Activated CD4-positive, CD25-positive, alpha-beta regulatory T cell treated with anti-CD3 and anti-CD28 coated beads, Interleukin-2, amount 50 U/mL, for 72 hours (primary cell): ENCODE results near the gene TUFT1.

Experiments
- DNase-seq: peaks from one replicate; pipeline ENCODE4 v3.0.0; 2021

The TUFT1 gene, protein sequence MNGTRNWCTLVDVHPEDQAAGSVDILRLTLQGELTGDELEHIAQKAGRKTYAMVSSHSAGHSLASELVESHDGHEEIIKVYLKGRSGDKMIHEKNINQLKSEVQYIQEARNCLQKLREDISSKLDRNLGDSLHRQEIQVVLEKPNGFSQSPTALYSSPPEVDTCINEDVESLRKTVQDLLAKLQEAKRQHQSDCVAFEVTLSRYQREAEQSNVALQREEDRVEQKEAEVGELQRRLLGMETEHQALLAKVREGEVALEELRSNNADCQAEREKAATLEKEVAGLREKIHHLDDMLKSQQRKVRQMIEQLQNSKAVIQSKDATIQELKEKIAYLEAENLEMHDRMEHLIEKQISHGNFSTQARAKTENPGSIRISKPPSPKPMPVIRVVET

DNA sequence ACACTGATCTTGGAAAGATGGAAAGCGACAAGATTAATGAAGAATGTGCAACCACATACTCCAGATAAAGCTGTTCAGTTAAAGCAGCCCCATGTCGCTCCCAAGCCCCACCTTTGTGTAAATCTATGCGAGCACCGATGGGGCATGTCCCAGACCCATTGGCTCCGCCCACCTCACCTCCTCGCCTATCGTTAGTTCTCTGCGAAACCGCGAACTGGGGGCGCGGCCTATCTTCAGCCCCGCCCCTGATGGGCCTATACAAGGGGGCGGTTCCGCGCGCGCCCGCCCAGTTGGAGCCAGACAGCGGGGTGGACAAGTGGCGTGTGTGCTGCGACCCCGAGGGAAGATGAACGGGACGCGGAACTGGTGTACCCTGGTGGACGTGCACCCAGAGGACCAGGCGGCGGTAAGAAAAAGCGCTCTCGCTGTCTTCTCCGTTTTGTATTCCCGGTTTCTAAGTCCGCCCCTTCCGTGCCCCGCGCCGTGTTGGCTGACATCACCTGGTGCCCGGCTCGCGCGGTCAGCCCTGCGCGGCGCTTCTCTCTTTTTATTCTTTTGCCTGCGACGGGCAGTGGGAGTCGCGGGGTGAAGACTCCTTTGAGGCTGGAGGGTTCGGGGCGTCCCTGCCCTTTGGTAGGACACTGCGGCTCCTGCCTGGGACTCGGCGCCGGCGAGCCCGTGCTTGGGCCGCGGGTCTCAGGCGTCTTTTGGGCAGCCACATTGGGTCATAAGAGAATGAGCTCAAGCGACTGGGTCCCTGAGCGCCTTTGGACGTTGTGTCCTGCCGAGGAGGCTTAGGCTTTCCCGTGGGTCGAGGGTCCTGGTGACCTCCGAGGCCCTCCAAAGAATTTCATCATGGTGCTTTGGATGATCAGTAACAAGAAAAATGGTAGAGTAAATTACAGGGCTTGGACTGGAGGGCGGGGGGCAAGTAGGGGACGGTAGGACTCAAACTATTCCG lies at the start of gene TUFT1:
TUFT1 (plus strand) TSS at position 289 of the 961 bp plus-strand sequence; CDS start at position 347, 58 bp downstream.
- peak; percentile 96 for DNase-seq

DNA sequence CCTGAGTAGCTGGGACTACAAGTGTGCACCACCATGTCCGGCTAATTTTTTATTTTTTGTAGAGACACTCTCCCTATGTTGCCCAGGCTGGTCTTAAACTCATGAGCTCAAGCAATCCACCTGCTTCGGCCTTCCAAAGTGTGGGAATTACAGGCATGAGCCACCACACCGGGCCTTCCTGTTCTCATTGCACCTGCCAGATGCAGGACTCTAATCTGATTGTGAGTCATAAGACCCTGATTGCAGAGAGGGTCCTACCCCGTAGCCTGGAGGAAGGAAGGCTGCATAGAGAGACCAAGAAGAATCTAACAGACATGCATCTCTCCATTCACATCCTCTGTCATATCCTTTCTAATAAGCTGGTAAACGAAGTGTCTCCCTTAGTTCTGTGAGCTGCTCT lies 48.5 kb upstream of the TUFT1 start:
- no peak for DNase-seq

DNA sequence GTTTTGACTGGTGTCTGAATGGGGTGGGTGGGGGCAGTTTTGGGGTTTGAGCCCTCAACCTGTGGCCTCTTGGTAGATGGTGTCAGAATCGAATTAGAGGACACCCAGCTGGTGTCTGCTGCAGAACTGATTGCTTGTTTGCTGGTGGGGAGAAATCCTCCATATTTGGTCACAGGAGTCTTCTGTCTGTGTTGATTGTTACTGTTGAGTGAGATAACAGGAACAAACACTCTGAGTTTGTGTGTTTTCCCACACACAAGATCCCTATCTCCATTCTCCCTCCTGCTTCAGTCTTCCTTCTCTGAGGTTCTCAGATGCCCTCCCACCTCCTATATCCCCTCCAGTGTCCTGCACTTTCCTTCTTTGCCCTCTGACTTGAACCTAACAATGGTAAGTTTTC lies 48.0 kb upstream of the TUFT1 start:
- DNase-seq = no peak

DNA sequence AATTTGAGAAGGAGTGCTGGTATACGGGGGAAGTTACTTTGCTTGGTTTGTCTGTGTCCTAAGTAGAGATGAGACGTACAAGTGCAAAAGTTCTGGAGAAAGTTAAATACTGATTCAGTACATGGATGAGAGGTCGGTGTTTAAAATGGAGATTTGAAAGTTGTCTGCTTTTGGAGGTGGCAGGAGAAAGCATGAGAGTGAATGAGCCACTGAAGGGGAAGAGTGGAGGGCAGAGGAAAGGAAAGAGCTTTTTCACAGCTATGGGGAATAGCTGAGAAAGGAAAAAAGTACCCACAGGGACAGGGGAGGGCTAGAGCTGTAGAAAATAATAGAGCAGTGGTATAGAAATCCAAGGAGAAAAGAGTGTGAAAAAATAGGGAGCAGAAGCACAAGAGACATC lies 47.1 kb upstream of the TUFT1 start:
- no peak for DNase-seq

DNA sequence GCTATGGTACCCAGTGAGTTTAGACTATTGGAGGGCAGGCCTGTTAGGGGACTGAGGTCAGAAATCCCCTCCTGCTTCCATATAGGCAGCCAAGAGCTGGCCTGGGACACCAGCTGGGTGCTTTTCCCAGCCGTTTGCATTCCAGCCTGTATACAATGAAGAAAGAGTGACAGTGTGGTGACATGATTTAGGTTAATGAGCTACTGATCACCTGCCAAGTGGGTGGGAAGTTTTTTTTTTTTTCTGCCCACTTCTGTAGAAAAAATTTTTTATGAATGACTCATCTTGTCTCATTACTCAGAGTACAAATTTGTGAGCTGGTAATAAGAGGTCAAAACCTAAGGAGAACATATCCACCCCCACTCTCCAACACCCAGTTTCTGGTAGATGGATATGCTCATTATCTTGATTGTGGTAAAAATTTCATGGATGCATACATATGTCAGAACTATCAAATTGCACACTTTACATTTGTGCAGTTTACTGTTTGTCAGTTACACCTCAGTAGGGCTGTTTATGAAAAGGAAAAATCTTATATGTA lies 45.3 kb upstream of the TUFT1 start:
- no peak for DNase-seq

DNA sequence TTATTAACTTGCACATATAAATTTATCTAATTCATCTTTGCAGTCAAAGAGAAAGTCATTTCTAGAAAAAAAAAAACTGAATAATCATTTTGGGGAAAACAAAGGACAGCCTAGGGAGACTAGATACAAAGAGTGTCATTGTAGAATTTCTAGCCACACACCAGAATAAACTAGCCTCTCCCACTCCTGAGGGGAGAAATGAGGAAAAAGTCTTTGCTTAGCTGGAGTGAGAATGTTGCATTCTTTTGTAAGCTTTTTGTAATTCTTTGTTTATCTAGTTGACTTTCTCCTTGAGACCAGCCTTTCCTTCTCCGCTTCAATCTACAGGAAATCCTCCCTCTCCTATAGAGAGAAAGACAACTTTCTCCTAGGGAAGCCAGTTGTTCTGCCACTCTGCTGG lies 44.8 kb upstream of the TUFT1 start:
- DNase-seq = no peak

DNA sequence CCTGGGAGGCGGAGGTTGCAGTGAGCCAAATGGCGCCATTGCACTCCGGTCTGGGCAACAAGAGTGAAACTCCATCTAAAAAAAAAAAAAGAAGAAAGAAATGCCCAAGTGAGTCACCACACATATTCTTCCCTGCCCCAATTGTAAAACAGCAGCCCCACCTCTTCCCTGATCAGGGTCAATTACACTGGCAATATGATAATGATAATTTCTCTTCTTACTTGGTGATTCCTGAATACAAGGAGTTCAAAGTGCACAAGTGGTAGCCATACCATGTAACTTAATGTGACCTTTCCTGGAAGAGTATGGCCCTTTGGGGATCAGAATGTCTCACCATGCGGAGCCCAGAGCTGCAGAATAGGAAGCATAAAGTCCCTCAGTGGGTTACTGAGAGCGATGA lies 40.7 kb upstream of the TUFT1 start:
- no peak for DNase-seq

DNA sequence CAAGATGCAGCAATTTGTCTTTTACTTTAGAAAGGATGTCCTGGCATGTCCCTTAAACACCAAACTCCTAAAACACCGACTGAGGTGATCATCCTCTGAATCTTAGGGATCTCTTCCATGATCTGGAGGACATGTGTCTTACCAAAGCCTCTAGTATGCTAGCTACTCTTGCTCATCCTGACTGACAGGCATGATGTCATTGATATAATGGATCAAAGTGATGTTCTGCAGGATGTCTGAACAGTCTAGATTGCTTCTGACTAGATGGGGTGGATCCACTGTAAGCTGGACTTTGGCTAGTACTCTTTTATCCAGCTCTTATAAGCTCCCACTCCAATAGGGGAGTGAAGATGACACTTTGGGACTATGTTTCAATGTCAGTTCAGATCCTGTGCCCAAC lies 40.2 kb upstream of the TUFT1 start:
- no peak for DNase-seq

DNA sequence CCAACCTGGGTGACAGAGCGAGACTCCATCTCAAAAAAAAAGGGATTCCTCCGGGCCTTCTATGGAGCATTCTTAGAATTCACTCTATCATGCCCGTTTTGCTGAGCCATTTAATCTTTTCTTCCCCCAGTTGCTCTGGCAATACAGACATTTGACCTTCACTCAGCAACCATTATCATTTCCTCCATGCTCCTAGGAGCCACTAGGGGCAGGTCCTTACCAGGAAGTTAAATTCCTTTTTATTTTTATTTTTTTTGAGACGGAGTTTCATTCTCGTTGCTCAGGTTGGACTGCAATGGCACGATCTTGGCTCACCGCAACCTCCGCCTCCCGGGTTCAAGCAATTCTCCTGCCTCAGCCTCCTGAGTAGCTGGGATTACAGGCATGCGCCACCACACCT lies 38.6 kb upstream of the TUFT1 start:
- no peak for DNase-seq

DNA sequence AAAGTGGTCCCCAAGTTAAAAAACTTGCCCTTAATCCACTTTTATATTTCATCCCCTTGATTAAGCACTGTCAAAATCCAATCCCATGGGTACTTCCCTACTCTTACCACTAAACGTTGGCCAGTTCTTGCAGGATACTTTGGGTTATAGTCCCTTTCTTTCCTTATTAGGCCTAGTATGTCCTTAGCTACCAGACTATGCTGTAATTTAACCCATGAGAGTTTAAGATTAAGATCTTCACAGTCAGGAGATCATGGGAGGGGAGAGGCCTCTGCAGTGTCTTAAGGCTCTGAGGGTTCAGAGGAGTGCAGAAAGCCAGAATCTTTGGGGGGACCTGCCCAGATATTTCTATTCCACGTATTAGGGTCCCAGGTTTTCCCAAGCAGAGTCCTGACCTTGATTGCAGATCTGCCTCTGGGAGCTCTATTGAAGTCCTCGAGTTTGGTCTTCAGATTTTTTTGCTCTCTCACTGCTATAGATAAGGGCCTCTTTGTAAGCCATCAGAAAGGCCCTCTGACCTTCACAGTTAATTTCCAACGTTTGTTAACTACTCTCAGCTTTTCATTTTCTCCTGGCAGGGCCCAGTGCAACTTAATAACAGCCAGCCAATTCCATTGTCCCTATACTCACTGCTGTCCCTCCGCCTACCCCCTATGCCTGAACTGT lies 37.9 kb upstream of the TUFT1 start:
- no peak for DNase-seq

DNA sequence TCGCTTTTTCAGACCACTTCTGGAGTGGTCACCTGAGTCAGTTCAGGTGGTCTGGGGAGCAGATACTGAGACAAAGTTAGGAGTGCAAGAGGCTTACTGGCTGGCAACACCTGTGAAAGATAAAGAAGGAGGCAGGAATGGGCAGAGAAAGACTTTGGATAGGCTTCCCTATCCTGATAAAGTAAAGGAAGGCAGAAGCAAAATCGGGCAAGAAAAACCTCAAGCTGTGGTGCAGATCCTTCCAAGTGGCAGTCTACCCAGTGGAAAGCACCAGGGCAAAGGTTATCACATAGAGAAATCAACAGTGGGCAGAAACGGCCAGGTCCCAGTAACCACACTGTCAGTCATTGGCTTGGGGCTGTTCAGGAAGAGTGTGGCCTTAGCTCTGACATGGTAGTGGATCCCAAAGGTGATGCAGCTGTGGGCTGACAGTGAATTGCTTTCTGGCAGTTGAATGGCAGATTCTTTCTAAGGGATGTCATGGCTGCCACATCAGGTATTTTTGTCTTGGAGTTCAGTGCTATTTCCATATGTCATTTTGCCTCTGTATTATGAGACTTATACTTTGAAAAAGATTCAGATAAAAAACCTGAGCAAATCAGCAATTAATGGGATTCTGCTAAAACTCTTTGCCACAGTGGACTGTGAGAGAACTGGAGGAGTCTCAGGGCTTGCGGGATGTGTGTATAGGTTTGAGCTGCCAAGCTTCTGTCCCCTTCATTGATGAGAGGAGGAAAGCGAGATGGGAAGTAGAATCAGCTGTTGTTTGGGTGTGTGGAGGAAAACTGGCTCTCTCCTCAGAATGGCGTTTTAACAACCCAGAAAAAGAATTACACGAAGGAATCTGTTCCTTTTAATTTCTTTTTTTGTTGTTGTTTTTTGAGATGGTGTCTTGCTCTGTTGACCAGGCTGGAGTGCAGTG lies 37.0 kb upstream of the TUFT1 start:
- DNase-seq = no peak

DNA sequence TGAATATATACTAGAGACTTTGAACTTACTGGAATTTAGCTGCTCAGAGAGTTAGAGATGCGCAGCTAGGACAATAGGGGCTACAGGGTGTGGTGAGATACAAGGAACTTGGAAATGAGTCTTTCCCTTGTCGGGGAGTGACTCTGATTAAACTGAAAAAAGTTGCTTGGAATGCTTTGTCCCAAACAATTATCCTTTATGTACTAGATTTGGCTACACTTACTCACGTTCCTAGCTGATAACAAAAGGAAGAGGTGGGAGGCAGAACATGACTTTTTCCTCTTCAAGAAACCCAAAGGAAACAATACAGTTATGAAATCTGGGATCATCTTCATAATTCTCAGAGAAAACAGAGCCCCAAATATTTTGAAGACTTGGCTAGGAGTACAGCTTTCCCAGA lies 35.9 kb upstream of the TUFT1 start:
- DNase-seq = no peak

DNA sequence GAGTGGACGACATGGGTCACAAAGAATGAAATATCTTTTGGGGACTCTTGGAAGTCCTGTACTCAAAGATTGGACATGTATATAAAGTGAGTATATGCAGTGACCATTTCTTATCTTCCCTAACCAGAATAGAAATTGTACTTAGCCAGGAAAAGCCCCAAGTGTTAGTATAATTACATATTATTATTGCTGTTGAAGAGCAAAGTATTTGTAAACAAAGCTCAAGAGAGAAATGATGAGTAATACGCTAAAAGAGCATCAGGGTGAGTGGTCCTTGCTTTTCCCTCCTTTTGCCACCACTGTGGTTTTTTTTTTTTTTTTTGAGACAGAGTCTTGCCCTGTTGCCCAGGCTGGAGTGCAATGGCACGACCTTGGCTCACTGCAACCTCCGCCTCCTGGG lies 35.4 kb upstream of the TUFT1 start:
- DNase-seq = no peak

DNA sequence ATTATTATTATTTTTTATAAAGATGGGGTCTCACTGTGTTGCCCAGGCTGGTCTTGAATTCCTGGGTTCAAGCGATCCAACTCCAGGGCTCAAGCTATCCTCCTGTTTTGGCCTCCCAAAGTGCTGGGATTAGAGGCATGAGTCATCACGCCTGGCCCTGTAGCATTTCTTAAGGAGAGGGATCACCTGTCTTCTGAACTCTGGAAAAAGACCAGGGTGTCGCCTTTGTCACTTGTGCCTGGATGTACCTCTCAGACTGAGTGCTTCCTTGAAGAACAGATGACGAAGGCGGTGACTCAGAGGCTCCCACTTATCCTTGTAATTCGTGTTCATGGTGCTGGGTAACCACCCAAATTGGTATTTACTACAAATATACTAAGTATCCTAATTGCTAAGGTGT lies 31.3 kb upstream of the TUFT1 start:
- DNase-seq = no peak

DNA sequence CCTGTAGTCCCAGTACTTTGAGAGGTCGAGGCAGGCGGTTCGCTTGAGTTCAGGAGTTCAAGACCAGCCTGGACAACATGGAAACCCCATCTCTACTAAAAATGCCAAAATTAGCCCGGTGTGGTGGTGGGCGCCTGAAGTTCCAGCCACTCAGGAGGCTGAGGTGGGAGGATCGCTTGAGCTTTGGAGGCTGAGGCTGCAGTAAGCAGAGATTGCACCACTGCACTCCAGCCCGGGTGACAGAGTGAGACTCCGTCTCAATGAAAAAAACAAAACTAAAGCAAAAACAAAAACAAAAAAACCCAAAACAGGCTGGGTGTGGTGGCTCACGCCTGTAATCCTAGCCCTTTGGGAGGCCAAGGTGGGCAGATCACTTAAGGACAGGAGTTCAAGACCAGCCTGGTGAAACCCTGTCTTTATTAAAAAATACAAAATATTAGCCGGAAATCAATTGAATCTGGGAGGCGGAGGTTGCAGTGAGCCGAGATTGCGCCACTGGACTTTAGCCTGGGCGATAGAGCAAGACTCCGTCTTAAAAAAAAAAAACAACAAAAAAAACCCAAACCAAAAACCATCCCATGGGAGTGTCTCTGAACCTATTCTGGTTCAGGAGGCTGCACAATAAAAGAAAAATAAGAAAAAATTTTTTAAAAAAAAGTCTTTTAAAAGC lies 30.6 kb upstream of the TUFT1 start:
- no peak for DNase-seq

DNA sequence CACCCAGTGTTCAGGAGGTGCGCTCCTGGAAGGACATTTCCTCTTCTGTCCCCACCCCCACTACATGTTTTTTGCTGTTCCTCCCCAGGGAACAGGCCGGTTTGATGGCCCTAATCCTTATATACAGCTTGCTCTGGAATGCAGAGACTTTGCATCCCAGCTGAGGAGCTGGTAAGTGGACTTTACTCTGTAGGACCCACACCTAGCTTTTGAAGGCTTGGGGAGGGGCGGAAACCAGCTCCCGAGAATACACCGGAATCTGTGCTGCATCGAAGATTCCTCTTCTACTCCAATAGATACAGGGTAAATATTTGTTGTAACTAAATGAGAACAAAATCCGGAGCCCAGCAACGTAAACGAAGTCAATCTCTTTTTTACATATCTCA lies 30.1 kb upstream of the TUFT1 start:
- DNase-seq = no peak

DNA sequence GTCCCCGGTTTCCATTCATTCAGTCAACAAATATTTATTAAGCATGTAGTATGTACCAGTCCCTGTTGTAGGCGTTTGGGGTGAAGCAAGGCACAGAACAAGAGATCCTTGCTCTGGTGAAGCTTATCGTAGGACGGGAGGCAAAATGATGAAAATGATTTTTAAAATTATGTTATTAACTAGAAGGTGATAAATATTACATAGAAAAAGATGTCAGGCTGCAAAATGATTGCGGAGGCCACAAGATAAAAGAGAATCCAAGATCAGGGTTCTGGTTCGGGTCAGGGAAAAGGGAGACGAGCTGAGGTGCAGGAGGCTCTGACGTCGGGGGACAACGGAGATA lies 29.5 kb upstream of the TUFT1 start:
- DNase-seq = no peak

DNA sequence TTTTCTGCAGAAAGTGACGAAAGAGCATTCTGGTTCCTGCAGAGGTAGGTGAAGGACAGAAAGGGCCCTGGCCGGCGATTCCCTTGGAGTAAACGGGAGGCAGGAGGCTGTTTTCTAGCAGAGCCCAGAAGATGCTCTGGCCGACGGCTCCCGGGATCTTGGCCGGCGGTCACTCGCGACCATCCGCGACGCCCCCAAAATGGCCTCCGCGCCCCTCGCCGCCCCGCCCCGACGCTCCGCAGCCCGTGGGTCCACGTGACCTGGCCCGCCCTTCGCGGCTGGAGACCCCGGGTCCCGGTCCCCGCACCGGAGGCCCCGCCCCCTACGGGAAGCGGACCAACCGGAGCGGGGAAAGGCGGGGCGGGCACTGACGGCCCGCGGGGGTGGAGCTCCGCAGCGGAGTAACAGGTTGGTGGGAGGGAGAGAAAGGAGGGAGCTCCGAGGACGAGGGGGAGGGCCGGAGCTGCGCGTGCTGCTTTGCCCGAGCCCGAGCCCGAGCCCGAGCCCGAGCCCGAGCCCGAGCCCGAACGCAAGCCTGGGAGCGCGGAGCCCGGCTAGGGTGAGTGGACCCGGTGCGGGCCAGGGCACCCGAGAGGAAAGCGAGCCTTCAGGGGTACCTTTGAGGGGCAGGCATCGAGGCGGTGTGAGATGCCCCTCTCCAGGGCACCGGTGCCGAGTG lies 29.0 kb upstream of the TUFT1 start, which contains the start of gene CGN:
CGN (plus strand) TSS at position 431 of the 679 bp plus-strand sequence. CDS start 7,133 bp downstream, outside the sequence.
- peak; percentile 85 for DNase-seq

DNA sequence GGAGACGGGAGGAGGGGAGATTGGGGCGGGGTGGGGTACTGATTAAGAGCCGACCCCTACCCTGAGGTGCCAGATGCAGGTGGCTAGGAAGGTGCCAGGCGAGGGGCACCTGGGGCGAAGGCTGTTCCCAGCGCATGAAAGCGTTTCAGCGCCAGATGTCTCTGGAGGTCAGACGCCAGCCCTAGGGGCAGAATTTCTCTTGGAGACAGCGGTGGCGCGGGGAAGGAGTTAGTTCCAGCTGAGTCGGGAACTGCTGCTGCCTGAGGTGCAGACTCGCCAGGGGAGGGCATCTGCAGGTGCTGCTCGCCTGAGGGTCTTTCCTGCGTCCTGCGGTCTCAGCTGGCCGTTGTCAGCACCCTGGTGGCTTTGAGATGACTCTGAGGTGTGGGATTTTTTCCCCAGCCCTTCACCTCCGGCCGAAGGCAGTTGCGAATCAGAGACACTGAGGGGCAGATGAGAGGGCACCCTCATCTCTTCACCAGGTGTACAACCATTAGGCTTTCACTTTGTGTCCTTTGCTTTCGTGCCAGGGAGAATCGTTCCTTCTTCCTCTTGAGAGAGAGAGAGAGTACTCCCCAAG lies 28.4 kb upstream of the TUFT1 start:
- DNase-seq = peak; percentile 41

DNA sequence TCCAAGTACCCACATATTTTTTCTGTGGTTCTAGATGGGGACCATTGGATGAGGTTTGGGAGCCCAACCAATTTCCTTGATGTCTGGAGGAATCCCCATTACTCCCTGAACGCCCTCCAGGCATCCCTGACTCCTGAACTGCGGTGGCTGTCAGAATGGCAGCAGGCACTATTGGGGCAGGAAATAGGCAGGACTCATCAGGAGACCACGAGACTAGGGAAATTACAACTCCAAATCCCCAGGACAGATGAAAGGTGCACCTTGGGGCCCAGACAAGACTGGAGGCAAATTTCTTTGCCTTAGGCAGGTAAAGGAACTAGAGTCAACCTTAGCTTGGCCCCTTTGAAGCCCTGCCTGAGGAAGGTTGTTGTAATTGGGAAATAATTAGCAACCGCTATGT lies 27.8 kb upstream of the TUFT1 start:
- no peak for DNase-seq
